HepG2 (cell line): ENCODE measurements around the gene NMU. TPM values are rescaled to one million over a fixed set of nuclear protein-coding genes. Genes with fewer than 3 reads are reported as not detected.
"Not testable (repeated sequence)": the region's sequence is repeated elsewhere in the genome, so short reads cannot be mapped to it uniquely, and the experiment has no call there.

Experiments used
- ATAC-seq: fragments of 200-7000 bp; cut with Tn5 transposase; 3 replicates; pipeline ENCODE4 v1.9.1; 2020; ENCODE audit warnings: mild to moderate bottlenecking, moderate library complexity
- BruUV-seq: library from RNA; stranded (reverse); fragments of 400-500 nt; replicated peaks from 2 replicates; lab custom pipeline; 2021; lab: Mats Ljungman, UMichigan
- CTCF ChIA-PET: fragments of 300-600 bp; formaldehyde crosslinking; extraction: SDS; loops from one replicate; lab custom pipeline; 2021; ENCODE audit warnings: low total read pairs, inconsistent platforms, low intra/inter-chr PET ratio; lab: Yijun Ruan, JAX
- POLR2A ChIA-PET: fragments of 350-600 bp; sonication (Branson Sonifier 250); formaldehyde crosslinking; loops from one replicate; lab custom pipeline; 2020; ENCODE audit warnings: antibody characterized with exemption, inconsistent platforms; lab: Yijun Ruan, JAX
- DNase-seq: peaks from one replicate; pipeline ENCODE4 v3.0.0-alpha.2; 2015; ENCODE audit warnings: low spot score
- FAIRE-seq: peaks from 3 replicates; lab custom pipeline; 2011; peaks lifted over from hg19 to GRCh38; lab: Jason Lieb, UNC
- H2AFZ ChIP-seq: one replicate; pipeline ENCODE4 v1.6.1; 2011; ENCODE audit warnings: low read length, inconsistent platforms
- H3K27ac ChIP-seq: fragments of 300-600 bp; 3 replicates; pipeline ENCODE4 v1.8.0; 2011; ENCODE audit warnings: mixed run types, mild to moderate bottlenecking, mixed read lengths, low read length, inconsistent platforms; ENCODE audit not compliant: insufficient read depth; ENCODE audit errors: extremely low read length
- H3K27me3 ChIP-seq, 2 experiments: fragments of 200-600 bp in 1 of 2; 2 replicates in 1 of 2; 3 replicates in 1 of 2; pipeline versions ENCODE4 v1.6.0 to v1.8.0; 2011; ENCODE audit warnings: low read length in 2 of 2, mild to moderate bottlenecking in 2 of 2, moderate library complexity in 2 of 2, inconsistent platforms in 1 of 2; ENCODE audit not compliant: insufficient read depth in 2 of 2, control insufficient read depth in 1 of 2
- H3K36me3 ChIP-seq, 2 experiments: fragments of 200-600 bp in 1 of 2; replicated peaks in 1 of 2; 2 replicates in 1 of 2; 3 replicates in 1 of 2; pipeline versions ENCODE4 v1.5.1 to v1.8.0; 2011; ENCODE audit warnings: low read length in 2 of 2, inconsistent platforms in 1 of 2; ENCODE audit not compliant: insufficient read depth in 2 of 2, control insufficient read depth in 1 of 2
- H3K4me1 ChIP-seq: 2 replicates; pipeline ENCODE4 v1.5.1; 2012; ENCODE audit warnings: low read length, inconsistent platforms; ENCODE audit not compliant: insufficient read depth
- H3K4me2 ChIP-seq: 2 replicates; pipeline ENCODE4 v1.6.0; 2011; ENCODE audit warnings: low read depth, low read length, inconsistent platforms
- H3K4me3 ChIP-seq, 3 experiments: fragments of 200-600 bp in 1 of 3; sonication (generic), shearing (Covaris generic) in 1 of 3; replicated peaks in 1 of 3; 2 replicates each; pipeline ENCODE4 v1.5.1; 2011 to 2016; ENCODE audit warnings: low read length in 3 of 3, inconsistent platforms in 2 of 3, low read depth in 2 of 3, mild to moderate bottlenecking in 2 of 3, control low read depth in 1 of 3, mixed read lengths in 1 of 3; ENCODE audit not compliant: insufficient read depth in 1 of 3
- H3K79me2 ChIP-seq: one replicate; pipeline ENCODE4 v1.6.1; 2011; ENCODE audit warnings: low read length, inconsistent platforms; ENCODE audit not compliant: insufficient read depth
- H3K9ac ChIP-seq: 2 replicates; pipeline ENCODE4 v1.6.0; 2011; ENCODE audit warnings: mild to moderate bottlenecking, low read depth, low read length, inconsistent platforms; ENCODE audit not compliant: insufficient read depth
- H3K9me3 ChIP-seq: 2 replicates; pipeline ENCODE4 v1.5.1; 2012; ENCODE audit warnings: mild to moderate bottlenecking, low read length
- H4K20me1 ChIP-seq: 2 replicates; pipeline ENCODE4 v1.6.0; 2011; ENCODE audit warnings: inconsistent platforms, mild to moderate bottlenecking, low read length, moderate library complexity; ENCODE audit not compliant: insufficient read depth
- DNMT1 ChIP-seq: sonication (generic); formaldehyde crosslinking; IDR thresholded peaks from 2 replicates; pipeline ENCODE4 v1.5.1; 2020; ENCODE audit warnings: mild to moderate bottlenecking, missing genetic modification reagents
- ELF4 ChIP-seq: sonication (generic); formaldehyde crosslinking; IDR thresholded peaks from 2 replicates; pipeline ENCODE4 v1.5.0; 2020; ENCODE audit warnings: missing genetic modification reagents, mild to moderate bottlenecking, moderate library complexity, borderline replicate concordance
- MAZ ChIP-seq, 2 experiments: sonication (generic) in 1 of 2; formaldehyde crosslinking in 1 of 2; IDR thresholded peaks; 2 replicates each; pipeline versions ENCODE4 v1.5.0 to v1.6.1; 2012 to 2020; ENCODE audit warnings: low read depth in 2 of 2, mild to moderate bottlenecking in 2 of 2, borderline replicate concordance in 1 of 2, improper control_type of control experiment in 1 of 2, low read length in 1 of 2, missing genetic modification reagents in 1 of 2, moderate library complexity in 1 of 2
- PCBP2 ChIP-seq: fragments of 200-400 bp; formaldehyde crosslinking; optimal IDR thresholded peaks from 2 replicates; pipeline ENCODE3; 2018; ENCODE audit warnings: low read length, low read depth; ENCODE audit not compliant: poor library complexity, severe bottlenecking
- ZNF543 ChIP-seq: sonication (generic); formaldehyde crosslinking; IDR thresholded peaks from 2 replicates; pipeline ENCODE4 v1.4.0; 2020; ENCODE audit warnings: mild to moderate bottlenecking, missing genetic modification reagents
- ZNF552 ChIP-seq: sonication (generic); formaldehyde crosslinking; IDR thresholded peaks from 2 replicates; pipeline ENCODE4 v1.9.0; 2022; ENCODE audit warnings: missing genetic modification reagents, mild to moderate bottlenecking, borderline replicate concordance
- whole genome bisulfite sequencing: methylation state at CpG from one replicate; pipeline ENCODE4 v1.1.6; 2017; ENCODE audit warnings: low lambda C conversion rate; 5-methylcytosine and 5-hydroxymethylcytosine counted together
- in situ Hi-C: cut with HindIII; loops from 2 replicates; pipeline ENCODE4 v1.10.0; 2017; ENCODE audit warnings: low pct_unique_long_range_greater_than_20kb; ENCODE audit not compliant: extremely low pct_ligation_motif_present
- intact Hi-C: fragments of 100-400 bp; cut with micrococcal nuclease; formaldehyde crosslinking; loops from one replicate; pipeline ENCODE4 v1.10.0; 2022; ENCODE audit not compliant: unreplicated experiment
- polyA plus RNA-seq, 8 experiments: library from polyadenylated mRNA; depleted of rRNA in 3 of 8; stranded (reverse) in 7 of 8; unstranded in 1 of 8; fragments of >200 nt; fragmentation: Illumina TruSeq in 4 of 8; extraction: Trizol in 4 of 8; gene quantifications; 2 replicates each; pipeline versions ENCODE4 v1.2.1 to v1.2.3, GENCODE V29; 2011 to 2016; ENCODE audit warnings: low read depth in 4 of 8, missing spikeins in 1 of 8, mixed read lengths in 1 of 8; ENCODE audit not compliant: insufficient read depth in 1 of 8
- total RNA-seq, 5 experiments: library from RNA; depleted of rRNA; stranded (reverse); fragments of >200 nt; fragmentation: Illumina TruSeq; extraction: Trizol; gene quantifications; 2 replicates each; pipeline ENCODE4 v1.2.3, GENCODE V29; 2016; ENCODE audit warnings: low read depth in 1 of 5
- TF ChIP-seq, protein P1 (sequence below): IDR thresholded peaks from 2 replicates; pipeline ENCODE4 v1.6.1; 2012; ENCODE audit warnings: low read depth, low read length, improper control_type of control experiment
- TF ChIP-seq, protein P2 (sequence below): sonication (generic); formaldehyde crosslinking; IDR thresholded peaks from 2 replicates; pipeline ENCODE4 v1.5.1; 2020; ENCODE audit warnings: missing genetic modification reagents, mild to moderate bottlenecking, borderline replicate concordance

The NMU gene
- total and polyA plus RNA-seq, 2 of the 13 experiments (the other 11 are each of a cell fraction or from before 2014, with no cell fraction given): not detected

DNA sequence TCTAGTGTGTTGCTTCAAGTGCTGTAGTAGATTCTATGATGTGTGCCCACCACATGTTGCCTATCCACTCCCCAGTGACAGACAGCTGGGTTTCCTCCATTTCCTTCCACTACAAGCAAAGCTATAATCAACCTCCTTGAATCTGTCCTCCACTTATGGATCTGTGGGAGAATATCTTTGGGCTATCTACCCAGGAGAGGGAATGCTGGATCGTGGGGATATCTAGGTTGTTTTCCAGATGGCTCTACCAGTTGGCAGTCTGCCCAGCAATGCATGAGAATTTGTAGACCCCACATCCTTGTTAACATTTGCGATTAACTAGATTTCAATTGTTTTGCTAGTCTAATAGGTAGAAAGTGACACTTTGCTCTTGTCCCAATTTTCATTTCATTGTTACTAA, 10.3 kb downstream of the NMU start:
- CTCF ChIA-PET: no interaction called here
- Histone ChIP-seq H3K9me3 (no peaks in the 10 kb centered on the region), H3K4me1 (no peaks in the 10 kb centered on the region), H2AFZ (no peak overlapping the region), H3K4me2 (no peak overlapping the region)
- POLR2A ChIA-PET: no interaction called here
- TF ChIP-seq ZNF552 (CRISPR knock-in tag): no peak
- TF ChIP-seq MAZ (IDR thresholded peaks at IDR 0.05; ENCODE audit: borderline replicate concordance, low read depth, low read length): no peak
- TF ChIP-seq MAZ (CRISPR knock-in tag; IDR thresholded peaks at IDR 0.05; ENCODE audit: low read depth): no peak
- TF ChIP-seq ELF4: no peak
- TF ChIP-seq, protein P1, sequence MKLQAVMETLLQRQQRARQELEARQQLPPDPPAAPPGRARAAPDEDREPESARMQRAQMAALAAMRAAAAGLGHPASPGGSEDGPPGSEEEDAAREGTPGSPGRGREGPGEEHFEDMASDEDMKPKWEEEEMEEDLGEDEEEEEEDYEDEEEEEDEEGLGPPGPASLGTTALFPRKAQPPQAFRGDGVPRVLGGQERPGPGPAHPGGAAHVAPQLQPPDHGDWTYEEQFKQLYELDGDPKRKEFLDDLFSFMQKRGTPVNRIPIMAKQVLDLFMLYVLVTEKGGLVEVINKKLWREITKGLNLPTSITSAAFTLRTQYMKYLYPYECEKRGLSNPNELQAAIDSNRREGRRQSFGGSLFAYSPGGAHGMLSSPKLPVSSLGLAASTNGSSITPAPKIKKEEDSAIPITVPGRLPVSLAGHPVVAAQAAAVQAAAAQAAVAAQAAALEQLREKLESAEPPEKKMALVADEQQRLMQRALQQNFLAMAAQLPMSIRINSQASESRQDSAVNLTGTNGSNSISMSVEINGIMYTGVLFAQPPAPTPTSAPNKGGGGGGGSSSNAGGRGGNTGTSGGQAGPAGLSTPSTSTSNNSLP: no peak
- TF ChIP-seq, protein P2, sequence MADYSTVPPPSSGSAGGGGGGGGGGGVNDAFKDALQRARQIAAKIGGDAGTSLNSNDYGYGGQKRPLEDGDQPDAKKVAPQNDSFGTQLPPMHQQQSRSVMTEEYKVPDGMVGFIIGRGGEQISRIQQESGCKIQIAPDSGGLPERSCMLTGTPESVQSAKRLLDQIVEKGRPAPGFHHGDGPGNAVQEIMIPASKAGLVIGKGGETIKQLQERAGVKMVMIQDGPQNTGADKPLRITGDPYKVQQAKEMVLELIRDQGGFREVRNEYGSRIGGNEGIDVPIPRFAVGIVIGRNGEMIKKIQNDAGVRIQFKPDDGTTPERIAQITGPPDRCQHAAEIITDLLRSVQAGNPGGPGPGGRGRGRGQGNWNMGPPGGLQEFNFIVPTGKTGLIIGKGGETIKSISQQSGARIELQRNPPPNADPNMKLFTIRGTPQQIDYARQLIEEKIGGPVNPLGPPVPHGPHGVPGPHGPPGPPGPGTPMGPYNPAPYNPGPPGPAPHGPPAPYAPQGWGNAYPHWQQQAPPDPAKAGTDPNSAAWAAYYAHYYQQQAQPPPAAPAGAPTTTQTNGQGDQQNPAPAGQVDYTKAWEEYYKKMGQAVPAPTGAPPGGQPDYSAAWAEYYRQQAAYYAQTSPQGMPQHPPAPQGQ (CRISPR knock-in tag): no peak
- TF ChIP-seq ZNF543 (CRISPR knock-in tag): no peak
- TF ChIP-seq PCBP2: no peak
- no peak for TF ChIP-seq DNMT1 (CRISPR knock-in tag)
- TF ChIP-seq, all 625 proteins: peak for 0
- no peaks in the 10 kb centered on the region for H4K20me1 ChIP-seq
- DNase-seq (no peak), ATAC-seq (no peak), FAIRE-seq (no peak)
- no peaks in the 10 kb centered on the region for H3K79me2 ChIP-seq
- in situ Hi-C loops: no loop called here
- BruUV-seq: no TSS peak
- H3K27ac ChIP-seq: no peak overlapping the region
- intact Hi-C loops: loop anchor here (5.0 kb wide), 1 partner anchor 269 kb away; no protein-coding TSS in a partner anchor
- no peaks in the 10 kb centered on the region for H3K27me3 ChIP-seq
- 0% methylated on average over 2 of the region's 2 CpGs for WGBS
- H3K4me3 ChIP-seq: no peak overlapping the region
- H3K9ac ChIP-seq: no peak overlapping the region
- no peaks in the 10 kb centered on the region for H3K36me3 ChIP-seq

DNA sequence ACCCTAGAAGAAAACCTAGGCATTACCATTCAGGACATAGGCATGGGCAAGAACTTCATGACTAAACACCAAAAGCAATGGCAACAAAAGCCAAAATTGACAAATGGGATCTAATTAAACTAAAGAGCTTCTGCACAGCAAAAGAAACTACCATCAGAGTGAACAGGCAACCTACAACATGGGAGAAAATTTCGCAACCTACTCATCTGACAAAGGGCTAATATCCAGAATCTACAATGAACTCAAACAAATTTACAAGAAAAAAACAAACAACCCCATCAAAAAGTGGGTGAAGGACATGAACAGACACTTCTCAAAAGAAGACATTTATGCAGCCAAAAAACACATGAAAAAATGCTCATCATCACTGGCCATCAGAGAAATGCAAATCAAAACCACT, 12.0 kb downstream of the NMU start:
- POLR2A ChIA-PET, H4K20me1 ChIP-seq: not testable (repeated sequence)

More for the DNA sequence above, 12.0 kb downstream of the NMU start:
- H3K79me2 ChIP-seq, H3K27ac ChIP-seq, BruUV-seq, H3K4me3 ChIP-seq, H3K9me3 ChIP-seq, FAIRE-seq, H3K4me1 ChIP-seq, intact Hi-C loops, CTCF ChIA-PET, ATAC-seq, in situ Hi-C loops, H3K36me3 ChIP-seq, H3K27me3 ChIP-seq, H3K4me2 ChIP-seq, H2AFZ ChIP-seq, H3K9ac ChIP-seq, DNase-seq: not testable (repeated sequence)
- 0% methylated on average over 1 of the region's 1 CpG for WGBS
